MM.1S (cell line): ENCODE measurements around the gene NME4.

ENCODE experiments used
- DNase-seq: peaks from one replicate; pipeline ENCODE4 v3.0.0-alpha.2; 2015
- H2AFZ ChIP-seq: fragments of 300-600 bp; sonication (generic); 2 replicates; pipeline ENCODE4 v1.6.0; 2016; ENCODE audit warnings: antibody characterized with exemption, low read length
- H3F3A ChIP-seq: fragments of 300-600 bp; sonication (generic); 2 replicates; pipeline ENCODE4 v1.6.1; 2016; ENCODE audit warnings: mild to moderate bottlenecking, antibody characterized with exemption, low read length, moderate library complexity, mixed read lengths; ENCODE audit not compliant: insufficient read depth
- H3K27ac ChIP-seq: fragments of 300-600 bp; sonication (generic); 2 replicates; pipeline ENCODE4 v1.5.1; 2016; ENCODE audit warnings: mild to moderate bottlenecking, low read length
- H3K27me3 ChIP-seq: fragments of 300-600 bp; sonication (generic); replicated peaks from 2 replicates; pipeline ENCODE4 v1.6.0; 2016; ENCODE audit warnings: low read length; ENCODE audit not compliant: insufficient read depth
- H3K36me3 ChIP-seq: fragments of 300-600 bp; sonication (generic); replicated peaks from 2 replicates; pipeline ENCODE4 v1.6.1; 2016; ENCODE audit warnings: mild to moderate bottlenecking, low read length, mixed read lengths; ENCODE audit not compliant: insufficient read depth
- H3K4me1 ChIP-seq: fragments of 300-600 bp; sonication (generic); 2 replicates; pipeline ENCODE4 v1.6.1; 2016; ENCODE audit warnings: low read length, mixed read lengths
- H3K4me2 ChIP-seq: fragments of 300-600 bp; sonication (generic); 2 replicates; pipeline ENCODE4 v1.6.0; 2016; ENCODE audit warnings: low read depth, low read length
- H3K4me3 ChIP-seq: fragments of 300-600 bp; sonication (generic); 2 replicates; pipeline ENCODE4 v1.5.1; 2016; ENCODE audit warnings: low read length, mixed read lengths
- H3K79me2 ChIP-seq: fragments of 300-600 bp; sonication (generic); 2 replicates; pipeline ENCODE4 v1.6.1; 2016; ENCODE audit warnings: mixed run types, low read length, mixed read lengths
- H3K9ac ChIP-seq: fragments of 300-600 bp; sonication (generic); 2 replicates; pipeline ENCODE4 v1.6.1; 2016; ENCODE audit warnings: low read length, mixed read lengths
- H3K9me2 ChIP-seq: fragments of 300-600 bp; sonication (generic); replicated peaks from 2 replicates; pipeline ENCODE4 v1.6.1; 2016; ENCODE audit warnings: mild to moderate bottlenecking, low read length, mixed read lengths; ENCODE audit not compliant: insufficient read depth
- H3K9me3 ChIP-seq: fragments of 300-600 bp; sonication (generic); replicated peaks from 2 replicates; pipeline ENCODE4 v1.6.1; 2016; ENCODE audit warnings: mild to moderate bottlenecking, low read length, mixed read lengths; ENCODE audit not compliant: insufficient read depth
- H4K20me1 ChIP-seq: fragments of 300-600 bp; sonication (generic); 2 replicates; pipeline ENCODE4 v1.6.1; 2016; ENCODE audit warnings: mild to moderate bottlenecking, low read length, moderate library complexity, mixed read lengths; ENCODE audit not compliant: insufficient read depth
- EZH2 ChIP-seq: fragments of 300-600 bp; sonication (generic); optimal IDR thresholded peaks from 2 replicates; pipeline ENCODE3; 2017; ENCODE audit warnings: low read depth, mild to moderate bottlenecking, antibody characterized with exemption, low read length, mixed read lengths
- EZH2phosphoT487 ChIP-seq: fragments of 300-600 bp; sonication (generic); IDR thresholded peaks from 2 replicates; pipeline ENCODE4 v1.6.1; 2018; ENCODE audit warnings: antibody characterized with exemption, low read length
- TF ChIP-seq, protein P1 (sequence below): fragments of 300-600 bp; sonication (generic); IDR thresholded peaks from 2 replicates; pipeline ENCODE4 v1.5.1; 2016; ENCODE audit warnings: antibody characterized with exemption, low read length, mixed read lengths

The NME4 gene

GRCh38 chr16:430904-431303 is 33.9 kb downstream of the NME4 start:
- Histone ChIP-seq H3K79me2 (peaks cover 42% of the 10 kb centered on the region), H3K9me2 (no peaks in the 10 kb centered on the region), H3K36me3 (no peaks in the 10 kb centered on the region), H3F3A (no peaks in the 10 kb centered on the region), H4K20me1 (no peaks in the 10 kb centered on the region), H3K4me1 (0 out of 2 replicates have a peak, but pooled peaks cover 6% of the 10 kb centered on the region), H3K4me3 (no peak overlapping the region), H3K27ac (no peak overlapping the region), H3K9me3 (no peaks in the 10 kb centered on the region), H3K27me3 (no peaks in the 10 kb centered on the region), H3K9ac (no peak overlapping the region), H2AFZ (no peak overlapping the region), H3K4me2 (no peak overlapping the region)
- TF ChIP-seq EZH2 = no peak
- TF ChIP-seq EZH2phosphoT487 = no peak
- TF ChIP-seq, protein P1, sequence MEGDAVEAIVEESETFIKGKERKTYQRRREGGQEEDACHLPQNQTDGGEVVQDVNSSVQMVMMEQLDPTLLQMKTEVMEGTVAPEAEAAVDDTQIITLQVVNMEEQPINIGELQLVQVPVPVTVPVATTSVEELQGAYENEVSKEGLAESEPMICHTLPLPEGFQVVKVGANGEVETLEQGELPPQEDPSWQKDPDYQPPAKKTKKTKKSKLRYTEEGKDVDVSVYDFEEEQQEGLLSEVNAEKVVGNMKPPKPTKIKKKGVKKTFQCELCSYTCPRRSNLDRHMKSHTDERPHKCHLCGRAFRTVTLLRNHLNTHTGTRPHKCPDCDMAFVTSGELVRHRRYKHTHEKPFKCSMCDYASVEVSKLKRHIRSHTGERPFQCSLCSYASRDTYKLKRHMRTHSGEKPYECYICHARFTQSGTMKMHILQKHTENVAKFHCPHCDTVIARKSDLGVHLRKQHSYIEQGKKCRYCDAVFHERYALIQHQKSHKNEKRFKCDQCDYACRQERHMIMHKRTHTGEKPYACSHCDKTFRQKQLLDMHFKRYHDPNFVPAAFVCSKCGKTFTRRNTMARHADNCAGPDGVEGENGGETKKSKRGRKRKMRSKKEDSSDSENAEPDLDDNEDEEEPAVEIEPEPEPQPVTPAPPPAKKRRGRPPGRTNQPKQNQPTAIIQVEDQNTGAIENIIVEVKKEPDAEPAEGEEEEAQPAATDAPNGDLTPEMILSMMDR = no peak
- no peak for DNase-seq

GRCh38 chr16:440627-441026 is 43.6 kb downstream of the NME4 start:
- Histone ChIP-seq H3K9ac (no peak overlapping the region), H4K20me1 (no peaks in the 10 kb centered on the region), H3K36me3 (no peaks in the 10 kb centered on the region), H3F3A (no peaks in the 10 kb centered on the region), H3K27ac (no peak overlapping the region), H3K79me2 (peaks cover 8% of the 10 kb centered on the region), H3K9me2 (no peaks in the 10 kb centered on the region), H3K9me3 (no peaks in the 10 kb centered on the region), H3K27me3 (no peaks in the 10 kb centered on the region), H2AFZ (no peak overlapping the region), H3K4me2 (no peak overlapping the region), H3K4me3 (no peak overlapping the region), H3K4me1 (no peaks in the 10 kb centered on the region)
- TF ChIP-seq, protein P1 = no peak
- TF ChIP-seq EZH2phosphoT487 = no peak
- no peak for DNase-seq

DNA sequence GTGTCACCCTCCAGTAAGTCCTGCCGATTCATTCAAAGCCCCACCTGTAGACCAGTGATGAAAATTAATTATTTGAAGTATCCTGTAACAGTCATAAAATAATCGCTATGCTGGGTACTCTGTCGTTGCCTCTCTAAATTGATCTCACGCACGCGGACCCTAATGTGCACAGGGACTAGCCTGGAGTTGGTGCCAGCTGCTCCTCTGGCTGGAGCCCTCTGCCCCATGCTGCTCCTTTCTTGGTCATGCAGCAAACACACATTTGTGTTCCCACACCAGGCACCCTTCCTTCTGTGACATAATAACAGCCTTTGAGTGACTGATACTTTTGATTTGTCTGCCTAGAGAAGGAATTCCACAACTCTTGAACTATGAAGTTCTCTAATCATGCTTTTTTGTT is 44.4 kb downstream of the NME4 start:
- no peaks in the 10 kb centered on the region for H4K20me1 ChIP-seq
- H3K27ac ChIP-seq = no peak overlapping the region

More for the DNA sequence above, 44.4 kb downstream of the NME4 start:
- no peak overlapping the region for H3K4me3 ChIP-seq
- no peak overlapping the region for H2AFZ ChIP-seq
- no peaks in the 10 kb centered on the region for H3K9me3 ChIP-seq
- no peak overlapping the region for H3K4me2 ChIP-seq
- no peaks in the 10 kb centered on the region for H3K9me2 ChIP-seq
- TF ChIP-seq EZH2 (no peak), EZH2phosphoT487 (no peak)
- TF ChIP-seq, protein P1 = no peak
- no peaks in the 10 kb centered on the region for H3K27me3 ChIP-seq
- H3K36me3 ChIP-seq = no peaks in the 10 kb centered on the region
- H3K79me2 ChIP-seq = peaks cover 12% of the 10 kb centered on the region
- no peak overlapping the region for H3K9ac ChIP-seq
- H3F3A ChIP-seq = no peaks in the 10 kb centered on the region
- H3K4me1 ChIP-seq = no peaks in the 10 kb centered on the region
- no peak for DNase-seq
